ENCODE measurements around the gene TSSK3. TPM values are rescaled to one million over a fixed set of nuclear protein-coding genes. Genes with fewer than 3 reads are reported as not detected.

Gene TSSK3
- polyA plus RNA-seq (2013): 0.61 and 0.67 TPM in 2 replicates

GRCh38 chr1:32362474-32363313 lies at the start of gene TSSK3, which contains the start of gene FAM229A:
TSS of gene TSSK3 (plus strand) at chr1:32362539. CDS start at chr1:32362702, 163 bp downstream.
TSS of gene FAM229A (minus strand) at chr1:32362485. CDS start at chr1:32362091, 394 bp downstream.
- H2BK5ac ChIP-seq (ENCODE audit: low read depth, low read length, poor library complexity): no peak within 1 kb of the TSS
- H3K79me2 ChIP-seq (ENCODE audit: control insufficient read depth, insufficient read depth, low read length, poor library complexity): peaks cover 4% of the 10 kb centered on the region
- H3K23ac ChIP-seq (ENCODE audit: low read length): no peak within 1 kb of the TSS
- H3K9ac ChIP-seq (ENCODE audit: low read length): no peak within 1 kb of the TSS
- peak within 1 kb of the TSS; percentile 32 for H2AK5ac ChIP-seq (ENCODE audit: low read length)
- peak within 1 kb of the TSS; percentile 22 for H3K18ac ChIP-seq (ENCODE audit: low read length)
- H4K8ac ChIP-seq (ENCODE audit: low read depth, low read length): peak within 1 kb of the TSS; percentile 84
- H3K9me3 ChIP-seq (ENCODE audit: insufficient read depth, low read depth, low read length): peaks cover 4% of the 10 kb centered on the region
- H3K14ac ChIP-seq (ENCODE audit: low read length): peak within 1 kb of the TSS; percentile 80
- no peak for DNase-seq
- peak within 1 kb of the TSS; percentile 46 for H2AFZ ChIP-seq (ENCODE audit: insufficient read depth, low read length, poor library complexity)
- peak within 1 kb of the TSS; percentile 58 for H4K12ac ChIP-seq (ENCODE audit: low read depth, low read length)
- H3K4ac ChIP-seq (ENCODE audit: low read depth, low read length): peak within 1 kb of the TSS; percentile 6
- H3K36me3 ChIP-seq (ENCODE audit: control insufficient read depth in 1 of 2, insufficient read depth in 2 of 2, low read length in 2 of 2): peaks cover 38 to 39% of the 10 kb centered on the region in 2 experiments
- H3K4me1 ChIP-seq (ENCODE audit: control insufficient read depth in 1 of 2, insufficient read depth in 2 of 2, low read length in 2 of 2): peaks cover 5 to 14% of the 10 kb centered on the region in 2 experiments
- peak within 1 kb of the TSS; percentile 57 for H2BK120ac ChIP-seq (ENCODE audit: insufficient read depth, low read length, poor library complexity)
- no CpG with 5 or more reads among the region's 17 CpGs for WGBS (ENCODE audit: extremely low coverage, insufficient coverage, insufficient read length)
- H2BK12ac ChIP-seq (ENCODE audit: low read length): no peak within 1 kb of the TSS
- H4K91ac ChIP-seq (ENCODE audit: low read depth, low read length): peak within 1 kb of the TSS; percentile 55
- peak within 1 kb of the TSS; percentile 90 for H3K4me2 ChIP-seq (ENCODE audit: low read length)
- peak within 1 kb of the TSS; percentile 61 for H3K4me3 ChIP-seq (ENCODE audit: low read depth, low read length)
- H3K27ac ChIP-seq (ENCODE audit: low read depth, low read length): no peak within 1 kb of the TSS
- H3K79me1 ChIP-seq (ENCODE audit: low read length): peaks cover 4% of the 10 kb centered on the region
- no peaks in the 10 kb centered on the region for H3K27me3 ChIP-seq (ENCODE audit: insufficient read depth, low read length)

- no peak overlapping the region for H4K91ac ChIP-seq (ENCODE audit: low read depth, low read length)
- H2BK120ac ChIP-seq (ENCODE audit: insufficient read depth, low read length, poor library complexity): no peak overlapping the region
- no peak overlapping the region for H3K18ac ChIP-seq (ENCODE audit: low read length)
- H3K79me2 ChIP-seq (ENCODE audit: control insufficient read depth, insufficient read depth, low read length, poor library complexity): no peaks in the 10 kb centered on the region
- H3K14ac ChIP-seq (ENCODE audit: low read length): no peak overlapping the region
- WGBS (ENCODE audit: extremely low coverage, insufficient coverage, insufficient read length): no CpG with 5 or more reads among the region's 3 CpGs
- no peaks in the 10 kb centered on the region for H3K4me1 ChIP-seq (ENCODE audit: control insufficient read depth in 1 of 2, insufficient read depth in 2 of 2, low read length in 2 of 2)
- no peak overlapping the region for H3K4me2 ChIP-seq (ENCODE audit: low read length)
- H2AFZ ChIP-seq (ENCODE audit: insufficient read depth, low read length, poor library complexity): no peak overlapping the region
- no peak overlapping the region for H2BK12ac ChIP-seq (ENCODE audit: low read length)
- no peak overlapping the region for H3K23ac ChIP-seq (ENCODE audit: low read length)
- no peaks in the 10 kb centered on the region for H3K9me3 ChIP-seq (ENCODE audit: insufficient read depth, low read depth, low read length)
- H3K36me3 ChIP-seq (ENCODE audit: control insufficient read depth in 1 of 2, insufficient read depth in 2 of 2, low read length in 2 of 2): peaks cover 13 to 22% of the 10 kb centered on the region in 2 experiments
- no peak overlapping the region for H3K9ac ChIP-seq (ENCODE audit: low read length)
- no peaks in the 10 kb centered on the region for H3K27me3 ChIP-seq (ENCODE audit: insufficient read depth, low read length)
- no peak overlapping the region for H4K8ac ChIP-seq (ENCODE audit: low read depth, low read length)
- no peak overlapping the region for H2BK5ac ChIP-seq (ENCODE audit: low read depth, low read length, poor library complexity)
- DNase-seq: no peak
- no peak overlapping the region for H3K4ac ChIP-seq (ENCODE audit: low read depth, low read length)
- no peak overlapping the region for H2AK5ac ChIP-seq (ENCODE audit: low read length)
- H4K12ac ChIP-seq (ENCODE audit: low read depth, low read length): no peak overlapping the region
- H3K79me1 ChIP-seq (ENCODE audit: low read length): no peaks in the 10 kb centered on the region
- H3K27ac ChIP-seq (ENCODE audit: low read depth, low read length): no peak overlapping the region
- no peak overlapping the region for H3K4me3 ChIP-seq (ENCODE audit: low read depth, low read length)
Observed at GRCh38 chr1:32316903-32317277, 45.4 kb upstream of the TSSK3 start.

- H3K4ac ChIP-seq (ENCODE audit: low read depth, low read length): no peak overlapping the region
Observed at GRCh38 chr1:32318127-32318869, 44.0 kb upstream of the TSSK3 start.

GRCh38 chr1:32321712-32322291 lies 40.5 kb upstream of the TSSK3 start:
- Histone ChIP-seq H2AK5ac (ENCODE audit: low read length) (no peak overlapping the region), H3K27ac (ENCODE audit: low read depth, low read length) (no peak overlapping the region), H2BK12ac (ENCODE audit: low read length) (no peak overlapping the region), H2BK5ac (ENCODE audit: low read depth, low read length, poor library complexity) (no peak overlapping the region), H3K79me1 (ENCODE audit: low read length) (no peaks in the 10 kb centered on the region), H4K12ac (ENCODE audit: low read depth, low read length) (no peak overlapping the region), H3K4me3 (ENCODE audit: low read depth, low read length) (no peak overlapping the region), H3K4me1 (ENCODE audit: control insufficient read depth in 1 of 2, insufficient read depth in 2 of 2, low read length in 2 of 2) (no peaks in the 10 kb centered on the region), H3K36me3 (ENCODE audit: control insufficient read depth in 1 of 2, insufficient read depth in 2 of 2, low read length in 2 of 2) (peaks cover 14 to 26% of the 10 kb centered on the region in 2 experiments), H3K4me2 (ENCODE audit: low read length) (no peak overlapping the region), H2AFZ (ENCODE audit: insufficient read depth, low read length, poor library complexity) (no peak overlapping the region), H3K4ac (ENCODE audit: low read depth, low read length) (no peak overlapping the region), H3K18ac (ENCODE audit: low read length) (no peak overlapping the region), H3K79me2 (ENCODE audit: control insufficient read depth, insufficient read depth, low read length, poor library complexity) (no peaks in the 10 kb centered on the region), H4K8ac (ENCODE audit: low read depth, low read length) (no peak overlapping the region), H3K23ac (ENCODE audit: low read length) (no peak overlapping the region), H3K9ac (ENCODE audit: low read length) (no peak overlapping the region), H4K91ac (ENCODE audit: low read depth, low read length) (no peak overlapping the region), H3K27me3 (ENCODE audit: insufficient read depth, low read length) (no peaks in the 10 kb centered on the region), H3K9me3 (ENCODE audit: insufficient read depth, low read depth, low read length) (no peaks in the 10 kb centered on the region), H2BK120ac (ENCODE audit: insufficient read depth, low read length, poor library complexity) (no peak overlapping the region), H3K14ac (ENCODE audit: low read length) (no peak overlapping the region)
- WGBS (ENCODE audit: extremely low coverage, insufficient coverage, insufficient read length): no CpG with 5 or more reads among the region's 5 CpGs
- no peak for DNase-seq

More at GRCh38 chr1:32318127-32318869, 44.0 kb upstream of the TSSK3 start:
- WGBS (ENCODE audit: extremely low coverage, insufficient coverage, insufficient read length): no CpG with 5 or more reads among the region's 10 CpGs
- Histone ChIP-seq H2AK5ac (ENCODE audit: low read length) (no peak overlapping the region), H2AFZ (ENCODE audit: insufficient read depth, low read length, poor library complexity) (no peak overlapping the region), H3K4me1 (ENCODE audit: control insufficient read depth in 1 of 2, insufficient read depth in 2 of 2, low read length in 2 of 2) (no peaks in the 10 kb centered on the region), H3K27ac (ENCODE audit: low read depth, low read length) (no peak overlapping the region), H3K9me3 (ENCODE audit: insufficient read depth, low read depth, low read length) (no peaks in the 10 kb centered on the region), H3K79me2 (ENCODE audit: control insufficient read depth, insufficient read depth, low read length, poor library complexity) (no peaks in the 10 kb centered on the region), H4K8ac (ENCODE audit: low read depth, low read length) (no peak overlapping the region), H3K79me1 (ENCODE audit: low read length) (no peaks in the 10 kb centered on the region), H2BK120ac (ENCODE audit: insufficient read depth, low read length, poor library complexity) (no peak overlapping the region), H3K9ac (ENCODE audit: low read length) (no peak overlapping the region), H3K4me3 (ENCODE audit: low read depth, low read length) (no peak overlapping the region), H3K14ac (ENCODE audit: low read length) (no peak overlapping the region), H3K4me2 (ENCODE audit: low read length) (no peak overlapping the region), H3K36me3 (ENCODE audit: control insufficient read depth in 1 of 2, insufficient read depth in 2 of 2, low read length in 2 of 2) (peaks cover 13 to 23% of the 10 kb centered on the region in 2 experiments), H4K91ac (ENCODE audit: low read depth, low read length) (no peak overlapping the region), H3K23ac (ENCODE audit: low read length) (no peak overlapping the region), H3K27me3 (ENCODE audit: insufficient read depth, low read length) (no peaks in the 10 kb centered on the region), H2BK12ac (ENCODE audit: low read length) (no peak overlapping the region), H3K18ac (ENCODE audit: low read length) (no peak overlapping the region), H2BK5ac (ENCODE audit: low read depth, low read length, poor library complexity) (no peak overlapping the region), H4K12ac (ENCODE audit: low read depth, low read length) (no peak overlapping the region)
- no peak for DNase-seq

All from trophoblast cell (in vitro differentiated cells and primary cell).